ENCODE results near the gene TSEN15.

DNA sequence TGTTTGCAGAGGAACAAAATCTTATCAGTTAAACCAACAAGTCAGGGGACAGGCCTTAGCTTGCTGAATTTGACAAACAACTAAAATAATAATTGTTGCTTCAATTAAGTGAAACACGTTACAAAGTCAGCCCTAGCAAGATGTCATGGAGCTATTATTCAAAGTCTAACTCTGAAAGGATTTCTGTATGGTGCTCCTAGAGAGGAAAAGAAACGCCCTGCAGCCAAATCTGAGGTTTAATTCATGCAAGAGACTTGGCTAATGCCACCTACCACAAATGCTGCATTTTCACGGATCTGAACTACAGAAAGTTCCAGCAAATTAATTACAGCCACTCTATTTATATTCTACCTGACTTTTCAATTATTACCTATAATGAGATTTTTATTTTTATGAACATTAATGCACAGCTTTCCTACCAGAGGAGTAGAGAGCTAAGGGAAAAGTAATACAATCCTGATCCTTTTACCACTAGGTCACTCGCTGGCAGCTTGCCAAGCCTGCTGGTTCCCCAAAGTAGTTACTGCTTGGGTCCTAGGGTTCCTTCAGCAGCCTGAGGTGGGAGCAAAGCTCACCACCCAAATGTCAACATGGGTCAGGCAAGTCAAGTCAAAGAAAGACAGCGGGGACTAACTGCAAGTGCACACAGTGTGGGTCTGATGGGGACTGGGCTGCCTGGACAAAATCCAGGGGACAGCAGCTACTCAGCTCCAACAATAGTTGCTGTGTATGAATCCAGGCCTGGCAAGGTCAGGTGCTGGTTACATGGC lies 22.5 kb upstream of the TSEN15 start:
- TF ChIP-seq, protein P1, sequence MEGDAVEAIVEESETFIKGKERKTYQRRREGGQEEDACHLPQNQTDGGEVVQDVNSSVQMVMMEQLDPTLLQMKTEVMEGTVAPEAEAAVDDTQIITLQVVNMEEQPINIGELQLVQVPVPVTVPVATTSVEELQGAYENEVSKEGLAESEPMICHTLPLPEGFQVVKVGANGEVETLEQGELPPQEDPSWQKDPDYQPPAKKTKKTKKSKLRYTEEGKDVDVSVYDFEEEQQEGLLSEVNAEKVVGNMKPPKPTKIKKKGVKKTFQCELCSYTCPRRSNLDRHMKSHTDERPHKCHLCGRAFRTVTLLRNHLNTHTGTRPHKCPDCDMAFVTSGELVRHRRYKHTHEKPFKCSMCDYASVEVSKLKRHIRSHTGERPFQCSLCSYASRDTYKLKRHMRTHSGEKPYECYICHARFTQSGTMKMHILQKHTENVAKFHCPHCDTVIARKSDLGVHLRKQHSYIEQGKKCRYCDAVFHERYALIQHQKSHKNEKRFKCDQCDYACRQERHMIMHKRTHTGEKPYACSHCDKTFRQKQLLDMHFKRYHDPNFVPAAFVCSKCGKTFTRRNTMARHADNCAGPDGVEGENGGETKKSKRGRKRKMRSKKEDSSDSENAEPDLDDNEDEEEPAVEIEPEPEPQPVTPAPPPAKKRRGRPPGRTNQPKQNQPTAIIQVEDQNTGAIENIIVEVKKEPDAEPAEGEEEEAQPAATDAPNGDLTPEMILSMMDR (IDR thresholded peaks at IDR 0.05; ENCODE audit: low read depth, low read length, missing input control): no peak
- TF ChIP-seq, protein P2, sequence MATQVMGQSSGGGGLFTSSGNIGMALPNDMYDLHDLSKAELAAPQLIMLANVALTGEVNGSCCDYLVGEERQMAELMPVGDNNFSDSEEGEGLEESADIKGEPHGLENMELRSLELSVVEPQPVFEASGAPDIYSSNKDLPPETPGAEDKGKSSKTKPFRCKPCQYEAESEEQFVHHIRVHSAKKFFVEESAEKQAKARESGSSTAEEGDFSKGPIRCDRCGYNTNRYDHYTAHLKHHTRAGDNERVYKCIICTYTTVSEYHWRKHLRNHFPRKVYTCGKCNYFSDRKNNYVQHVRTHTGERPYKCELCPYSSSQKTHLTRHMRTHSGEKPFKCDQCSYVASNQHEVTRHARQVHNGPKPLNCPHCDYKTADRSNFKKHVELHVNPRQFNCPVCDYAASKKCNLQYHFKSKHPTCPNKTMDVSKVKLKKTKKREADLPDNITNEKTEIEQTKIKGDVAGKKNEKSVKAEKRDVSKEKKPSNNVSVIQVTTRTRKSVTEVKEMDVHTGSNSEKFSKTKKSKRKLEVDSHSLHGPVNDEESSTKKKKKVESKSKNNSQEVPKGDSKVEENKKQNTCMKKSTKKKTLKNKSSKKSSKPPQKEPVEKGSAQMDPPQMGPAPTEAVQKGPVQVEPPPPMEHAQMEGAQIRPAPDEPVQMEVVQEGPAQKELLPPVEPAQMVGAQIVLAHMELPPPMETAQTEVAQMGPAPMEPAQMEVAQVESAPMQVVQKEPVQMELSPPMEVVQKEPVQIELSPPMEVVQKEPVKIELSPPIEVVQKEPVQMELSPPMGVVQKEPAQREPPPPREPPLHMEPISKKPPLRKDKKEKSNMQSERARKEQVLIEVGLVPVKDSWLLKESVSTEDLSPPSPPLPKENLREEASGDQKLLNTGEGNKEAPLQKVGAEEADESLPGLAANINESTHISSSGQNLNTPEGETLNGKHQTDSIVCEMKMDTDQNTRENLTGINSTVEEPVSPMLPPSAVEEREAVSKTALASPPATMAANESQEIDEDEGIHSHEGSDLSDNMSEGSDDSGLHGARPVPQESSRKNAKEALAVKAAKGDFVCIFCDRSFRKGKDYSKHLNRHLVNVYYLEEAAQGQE (IDR thresholded peaks at IDR 0.05): no peak
- TF ChIP-seq TAF1 (conservative IDR thresholded peaks at IDR 0.05) (no peak), SP1 (IDR thresholded peaks at IDR 0.05) (no peak), NR2F2 (IDR thresholded peaks at IDR 0.05) (no peak), YY1 (IDR thresholded peaks at IDR 0.05) (no peak), GABPA (IDR thresholded peaks at IDR 0.05 in 1 of 2, conservative IDR thresholded peaks at IDR 0.05 in 1 of 2) (no peak), HNF4G (IDR thresholded peaks at IDR 0.05) (no peak), JUND (IDR thresholded peaks at IDR 0.05) (no peak)
- TF ChIP-seq, protein P3, sequence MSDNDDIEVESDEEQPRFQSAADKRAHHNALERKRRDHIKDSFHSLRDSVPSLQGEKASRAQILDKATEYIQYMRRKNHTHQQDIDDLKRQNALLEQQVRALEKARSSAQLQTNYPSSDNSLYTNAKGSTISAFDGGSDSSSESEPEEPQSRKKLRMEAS (IDR thresholded peaks at IDR 0.05): no peak
- TF ChIP-seq, protein P4, sequence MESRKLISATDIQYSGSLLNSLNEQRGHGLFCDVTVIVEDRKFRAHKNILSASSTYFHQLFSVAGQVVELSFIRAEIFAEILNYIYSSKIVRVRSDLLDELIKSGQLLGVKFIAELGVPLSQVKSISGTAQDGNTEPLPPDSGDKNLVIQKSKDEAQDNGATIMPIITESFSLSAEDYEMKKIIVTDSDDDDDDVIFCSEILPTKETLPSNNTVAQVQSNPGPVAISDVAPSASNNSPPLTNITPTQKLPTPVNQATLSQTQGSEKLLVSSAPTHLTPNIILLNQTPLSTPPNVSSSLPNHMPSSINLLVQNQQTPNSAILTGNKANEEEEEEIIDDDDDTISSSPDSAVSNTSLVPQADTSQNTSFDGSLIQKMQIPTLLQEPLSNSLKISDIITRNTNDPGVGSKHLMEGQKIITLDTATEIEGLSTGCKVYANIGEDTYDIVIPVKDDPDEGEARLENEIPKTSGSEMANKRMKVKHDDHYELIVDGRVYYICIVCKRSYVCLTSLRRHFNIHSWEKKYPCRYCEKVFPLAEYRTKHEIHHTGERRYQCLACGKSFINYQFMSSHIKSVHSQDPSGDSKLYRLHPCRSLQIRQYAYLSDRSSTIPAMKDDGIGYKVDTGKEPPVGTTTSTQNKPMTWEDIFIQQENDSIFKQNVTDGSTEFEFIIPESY (IDR thresholded peaks at IDR 0.05): no peak

Measured in liver (tissue), 3 donors.